Measurements from ENCODE around the gene PGRMC1. TPM values are rescaled to one million over a fixed set of nuclear protein-coding genes. Genes with fewer than 3 reads are reported as not detected.

The PGRMC1 gene
- total RNA-seq, 1 donor from 2014 or later, result 89.8 TPM

Other genes starting within 250 kb of the PGRMC1 start
- not detected for gene CT47C1, start 163.3 kb upstream of the PGRMC1 start, total RNA-seq
- gene KIAA1210, start 108.5 kb upstream of the PGRMC1 start, total RNA-seq, result not detected
- gene SLC25A43, start 163.1 kb downstream of the PGRMC1 start, total RNA-seq, result 6.3 TPM
- 118 TPM for gene SLC25A5, start 232.2 kb downstream of the PGRMC1 start, total RNA-seq